ENCODE data around the gene TOP2A. TPM values are rescaled to one million over a fixed set of nuclear protein-coding genes. Genes with fewer than 3 reads are reported as not detected.
A peak's percentile ranks its signal among the peaks of the same experiment; 100 is the strongest.

Gene TOP2A
- polyA plus RNA-seq, 1 of the 3 experiments (the other 2 are of a cell fraction): 20.6 TPM

DNA sequence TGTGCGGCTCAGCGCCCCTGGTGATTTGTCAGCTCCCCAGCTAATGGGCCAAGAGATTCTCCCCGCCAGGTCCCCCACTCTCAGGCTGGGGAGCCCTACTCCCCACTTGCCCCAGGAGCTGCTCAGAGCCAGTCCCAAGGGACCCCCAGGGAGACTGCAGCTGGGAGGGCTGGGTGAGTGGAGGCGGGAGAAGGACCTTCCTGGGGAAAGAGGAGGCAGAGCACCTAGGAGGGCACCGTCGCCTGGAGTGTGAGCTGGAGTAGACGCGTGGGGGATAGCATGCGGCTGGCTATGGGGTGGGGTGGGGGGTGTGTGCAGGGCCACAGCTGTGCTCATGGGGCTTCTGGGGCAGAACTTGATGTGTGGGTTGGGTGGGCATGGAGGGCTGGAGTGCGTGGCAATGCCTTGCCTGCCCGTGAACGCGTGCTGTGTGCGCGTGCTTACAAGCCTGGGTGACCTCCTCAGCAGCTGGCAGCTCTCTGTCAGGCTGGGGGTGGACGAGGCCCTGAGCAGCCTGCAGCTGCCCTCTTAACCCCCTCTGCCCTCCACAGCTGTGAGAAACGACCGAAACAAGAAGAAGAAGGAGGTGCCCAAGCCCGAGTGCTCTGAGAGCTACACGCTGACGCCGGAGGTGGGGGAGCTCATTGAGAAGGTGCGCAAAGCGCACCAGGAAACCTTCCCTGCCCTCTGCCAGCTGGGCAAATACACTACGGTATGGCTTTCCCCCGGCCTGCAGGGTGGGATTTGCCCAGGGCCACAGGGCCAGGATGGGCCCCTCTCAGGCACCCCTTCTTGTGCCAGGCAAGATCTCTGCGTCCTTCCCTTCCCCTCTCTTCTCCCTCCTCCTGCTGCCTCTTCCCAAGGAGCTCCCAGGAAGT lies 66.1 kb downstream of the TOP2A start (continued):
- TF ChIP-seq CHD2 (IDR thresholded peaks at IDR 0.05; ENCODE audit: low read length, partially characterized antibody) (no peak), RFX5 (IDR thresholded peaks at IDR 0.05; ENCODE audit: low read length) (no peak)

DNA sequence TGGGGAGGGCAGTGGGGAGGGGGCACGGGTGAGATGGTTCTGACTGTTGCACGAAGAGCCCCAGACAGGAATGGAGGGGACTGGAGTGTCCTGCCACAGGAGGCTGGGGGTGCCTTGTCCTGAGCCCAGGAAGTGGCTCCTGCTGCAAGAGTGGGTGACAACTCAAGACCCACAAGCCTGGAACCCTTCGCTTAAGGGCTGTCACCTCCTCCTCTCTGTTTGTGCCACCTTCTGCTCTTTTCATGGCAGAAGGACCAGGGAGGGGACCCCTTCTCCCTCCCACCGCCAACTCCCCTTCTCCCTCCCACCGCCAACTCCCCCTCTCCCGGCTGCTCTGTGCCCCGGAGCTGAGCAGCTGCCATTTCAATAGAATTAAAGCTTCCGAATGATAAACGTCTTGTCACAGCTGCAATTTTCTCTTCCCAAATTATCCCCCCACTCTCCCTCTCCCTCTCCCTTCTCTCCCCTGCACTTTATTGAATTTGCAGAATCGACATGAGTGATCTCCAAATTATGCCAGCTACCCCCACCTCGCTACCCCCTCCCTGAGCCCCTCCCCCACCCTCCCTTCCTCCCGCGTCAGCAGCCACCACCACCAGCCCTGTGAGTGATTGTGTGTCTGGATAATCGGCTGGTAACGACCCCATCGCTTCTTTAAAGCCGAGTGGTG lies 66.9 kb downstream of the TOP2A start:
- TF ChIP-seq GATA2 (CRISPR knock-in tag; IDR thresholded peaks at IDR 0.05): peak; percentile 61
- TF ChIP-seq EP300 (IDR thresholded peaks at IDR 0.05; ENCODE audit: borderline replicate concordance in 1 of 2, low read depth in 1 of 2, low read length in 1 of 2): peak in 1 of 2 experiments; percentile 92; a peak in 2 of 4 replicates
- no peak for TF ChIP-seq FOSL2 (IDR thresholded peaks at IDR 0.05; ENCODE audit: borderline replicate concordance, low read depth)
- peak; percentile 26; the same call in 1 of the 2 replicates for TF ChIP-seq RAD21 (IDR thresholded peaks at IDR 0.05; ENCODE audit: low read length)
- TF ChIP-seq RCOR1 (IDR thresholded peaks at IDR 0.05; ENCODE audit: low read length): peak; percentile 92
- TF ChIP-seq, protein P1, sequence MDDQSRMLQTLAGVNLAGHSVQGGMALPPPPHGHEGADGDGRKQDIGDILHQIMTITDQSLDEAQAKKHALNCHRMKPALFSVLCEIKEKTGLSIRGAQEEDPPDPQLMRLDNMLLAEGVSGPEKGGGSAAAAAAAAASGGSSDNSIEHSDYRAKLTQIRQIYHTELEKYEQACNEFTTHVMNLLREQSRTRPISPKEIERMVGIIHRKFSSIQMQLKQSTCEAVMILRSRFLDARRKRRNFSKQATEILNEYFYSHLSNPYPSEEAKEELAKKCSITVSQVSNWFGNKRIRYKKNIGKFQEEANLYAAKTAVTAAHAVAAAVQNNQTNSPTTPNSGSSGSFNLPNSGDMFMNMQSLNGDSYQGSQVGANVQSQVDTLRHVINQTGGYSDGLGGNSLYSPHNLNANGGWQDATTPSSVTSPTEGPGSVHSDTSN (IDR thresholded peaks at IDR 0.05): no peak
- TF ChIP-seq CHD2 (IDR thresholded peaks at IDR 0.05; ENCODE audit: low read length, partially characterized antibody): peak; percentile 88
- peak; percentile 13; the same call in 1 of the 2 replicates for TF ChIP-seq FOXJ3 (CRISPR knock-in tag; IDR thresholded peaks at IDR 0.05)
- DNase-seq: peak; percentile 87
- peak overlapping the region; percentile 39 to 99 for H3K27ac ChIP-seq (ENCODE audit: low read depth in 2 of 2, low read length in 1 of 2)
- peaks cover 6% of the 10 kb centered on the region for H3F3A ChIP-seq (replicated peaks; ENCODE audit: insufficient read depth)
- POLR2A ChIA-PET: interaction anchor here (0.6 to 4.7 kb wide), 13 partner anchors 9 to 1338 kb away, joined by 3 to 24 read pairs (median 4); partner anchors contain the start of genes RARA and SMARCE1
- no peaks in the 10 kb centered on the region for H3K9me2 ChIP-seq
- no peak overlapping the region for H3K9ac ChIP-seq
- peak overlapping the region; percentile 33; the same call in 1 of the 2 replicates for H3K4me2 ChIP-seq
- no peak overlapping the region for H2AFZ ChIP-seq (ENCODE audit: low read depth)
- H3K4me3 ChIP-seq (ENCODE audit: low read depth in 2 of 2, low read length in 1 of 2): no peak overlapping the region; a peak in 1 of 4 replicates
- H3K4me1 ChIP-seq (ENCODE audit: control insufficient read depth in 1 of 2, insufficient read depth in 2 of 2, low read depth in 1 of 2, low read length in 1 of 2): peaks cover 41 to 96% of the 10 kb centered on the region in 2 experiments
- WGBS (ENCODE audit: low lambda C conversion rate): 67% methylated on average over 15 of the region's 17 CpGs
- peaks cover 39 to 51% of the 10 kb centered on the region in 2 experiments for H3K36me3 ChIP-seq (replicated peaks in 1 of 2; ENCODE audit: control insufficient read depth in 1 of 2, insufficient read depth in 2 of 2, low read length in 1 of 2)
- H4K20me1 ChIP-seq (ENCODE audit: insufficient read depth): peaks cover 52% of the 10 kb centered on the region
- H3K27me3 ChIP-seq (ENCODE audit: insufficient read depth): no peaks in the 10 kb centered on the region
- CTCF ChIA-PET: interaction anchor here (1.4 to 57.6 kb wide), 8 partner anchors 11 to 207 kb away, joined by 3 to 1706 read pairs (median 173); partner anchors contain the start of genes CCR7, CDC6, RARA and TOP2A
- no peaks in the 10 kb centered on the region for H3K9me3 ChIP-seq
- peaks cover 42% of the 10 kb centered on the region for H3K79me2 ChIP-seq (ENCODE audit: insufficient read depth)
